VCaP (cell line): Measurements from ENCODE around the gene ARID3A.
A peak's percentile ranks its signal among the peaks of the same experiment; 100 is the strongest.

Experiments
- H3K27ac ChIP-seq: fragments of 450-650 bp; 2 replicates; pipeline ENCODE4 v1.5.1; 2017
- TF ChIP-seq, protein P1 (sequence below): fragments of 450-650 bp; conservative IDR thresholded peaks from 2 replicates; pipeline ENCODE4 v1.5.1; 2017; ENCODE audit warnings: mild to moderate bottlenecking, moderate library complexity

The ARID3A gene

GRCh38 chr19:932648-933552 lies 7.1 kb downstream of the ARID3A start:
- TF ChIP-seq, protein P1, sequence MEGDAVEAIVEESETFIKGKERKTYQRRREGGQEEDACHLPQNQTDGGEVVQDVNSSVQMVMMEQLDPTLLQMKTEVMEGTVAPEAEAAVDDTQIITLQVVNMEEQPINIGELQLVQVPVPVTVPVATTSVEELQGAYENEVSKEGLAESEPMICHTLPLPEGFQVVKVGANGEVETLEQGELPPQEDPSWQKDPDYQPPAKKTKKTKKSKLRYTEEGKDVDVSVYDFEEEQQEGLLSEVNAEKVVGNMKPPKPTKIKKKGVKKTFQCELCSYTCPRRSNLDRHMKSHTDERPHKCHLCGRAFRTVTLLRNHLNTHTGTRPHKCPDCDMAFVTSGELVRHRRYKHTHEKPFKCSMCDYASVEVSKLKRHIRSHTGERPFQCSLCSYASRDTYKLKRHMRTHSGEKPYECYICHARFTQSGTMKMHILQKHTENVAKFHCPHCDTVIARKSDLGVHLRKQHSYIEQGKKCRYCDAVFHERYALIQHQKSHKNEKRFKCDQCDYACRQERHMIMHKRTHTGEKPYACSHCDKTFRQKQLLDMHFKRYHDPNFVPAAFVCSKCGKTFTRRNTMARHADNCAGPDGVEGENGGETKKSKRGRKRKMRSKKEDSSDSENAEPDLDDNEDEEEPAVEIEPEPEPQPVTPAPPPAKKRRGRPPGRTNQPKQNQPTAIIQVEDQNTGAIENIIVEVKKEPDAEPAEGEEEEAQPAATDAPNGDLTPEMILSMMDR: no peak
- H3K27ac ChIP-seq: peak overlapping the region; percentile 87

- TF ChIP-seq, protein P1: no peak
- H3K27ac ChIP-seq: peak overlapping the region; percentile 87
These were observed 7.7 kb downstream of the ARID3A start for GRCh38 chr19:933553-933882.

DNA sequence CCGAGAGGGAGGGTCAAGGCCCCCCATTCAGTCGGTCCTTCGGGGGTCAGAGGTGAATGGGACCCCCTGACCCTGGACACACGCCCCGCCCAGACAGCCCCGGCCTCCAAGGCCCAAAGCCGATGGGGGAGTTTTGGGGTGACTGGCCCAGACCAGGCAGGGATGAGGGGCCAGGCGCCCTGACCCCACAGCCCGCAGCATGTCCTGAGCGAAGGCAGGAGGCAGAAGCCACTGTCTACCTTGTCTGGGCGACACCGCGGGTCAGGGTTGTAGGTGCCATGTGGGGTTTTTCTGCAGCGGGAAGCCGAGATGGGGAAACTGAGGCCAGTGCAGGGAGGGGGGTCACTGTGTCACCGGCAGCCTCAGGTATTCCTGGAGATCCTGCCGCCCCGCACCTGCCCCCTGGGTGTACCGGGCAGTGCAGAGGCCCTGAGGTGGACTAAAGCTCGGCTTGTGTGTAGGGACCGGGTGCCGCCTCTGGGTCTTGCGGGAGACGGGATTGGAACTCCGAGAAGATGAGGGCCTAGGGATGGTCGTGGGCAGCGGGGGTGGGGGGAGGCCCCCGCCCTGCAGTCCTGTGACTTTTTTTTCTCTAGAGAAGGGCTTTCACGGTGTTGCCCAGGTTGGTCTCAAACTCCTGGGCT lies 8.5 kb downstream of the ARID3A start:
- H3K27ac ChIP-seq: peak overlapping the region; percentile 87
- TF ChIP-seq, protein P1: no peak

DNA sequence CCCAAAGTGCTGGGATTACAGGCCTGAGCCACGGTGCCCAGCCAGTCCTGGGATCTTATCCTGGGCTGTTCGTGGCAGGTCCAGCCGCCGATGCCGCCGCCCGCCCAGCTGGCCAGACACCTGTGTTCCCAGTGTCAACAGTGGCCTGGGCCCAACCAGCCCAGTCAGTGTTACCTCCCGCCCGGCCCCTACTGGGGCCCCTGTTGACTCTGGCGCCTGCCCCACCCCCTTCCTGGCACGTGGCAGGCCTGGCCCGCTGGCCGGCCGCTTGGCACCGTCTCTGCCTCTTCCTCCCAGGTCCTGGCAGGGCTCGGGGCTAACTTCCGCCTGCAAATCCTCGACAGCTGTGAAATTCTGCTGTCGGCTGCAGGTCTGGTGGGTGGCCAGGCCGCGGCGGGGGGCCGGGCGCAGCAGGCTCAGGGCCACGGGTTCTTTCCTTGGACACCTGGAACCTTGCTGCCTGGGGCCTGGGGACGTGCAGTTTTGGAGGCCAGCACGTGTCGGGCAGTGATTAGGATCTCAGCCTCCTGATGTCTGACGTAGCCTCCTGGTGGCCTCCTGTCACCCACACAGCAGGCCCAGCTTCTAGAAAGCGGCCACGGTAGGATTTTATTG lies 9.1 kb downstream of the ARID3A start:
- peak overlapping the region; percentile 87 for H3K27ac ChIP-seq

DNA sequence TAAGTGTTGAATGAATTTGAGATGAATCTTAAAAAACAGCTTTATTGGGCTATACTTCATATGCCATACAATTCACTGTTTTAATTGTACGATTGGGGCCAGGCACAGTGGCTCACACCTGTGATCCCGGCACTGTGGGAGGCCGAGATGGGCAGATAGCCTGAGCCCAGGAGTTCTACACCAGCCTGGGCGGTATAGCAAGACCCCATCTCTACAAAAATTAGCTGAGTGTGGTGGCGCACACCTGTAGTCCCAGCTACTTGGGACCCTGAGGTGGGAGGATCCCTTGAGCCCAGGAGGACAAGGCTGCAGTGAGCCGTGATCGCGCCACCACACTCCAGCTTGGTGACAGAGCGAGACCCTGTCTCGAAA lies 10.3 kb downstream of the ARID3A start:
- peak overlapping the region; percentile 87 for H3K27ac ChIP-seq
- TF ChIP-seq, protein P1: no peak

More for the DNA sequence above, 9.1 kb downstream of the ARID3A start:
- TF ChIP-seq, protein P1: no peak

DNA sequence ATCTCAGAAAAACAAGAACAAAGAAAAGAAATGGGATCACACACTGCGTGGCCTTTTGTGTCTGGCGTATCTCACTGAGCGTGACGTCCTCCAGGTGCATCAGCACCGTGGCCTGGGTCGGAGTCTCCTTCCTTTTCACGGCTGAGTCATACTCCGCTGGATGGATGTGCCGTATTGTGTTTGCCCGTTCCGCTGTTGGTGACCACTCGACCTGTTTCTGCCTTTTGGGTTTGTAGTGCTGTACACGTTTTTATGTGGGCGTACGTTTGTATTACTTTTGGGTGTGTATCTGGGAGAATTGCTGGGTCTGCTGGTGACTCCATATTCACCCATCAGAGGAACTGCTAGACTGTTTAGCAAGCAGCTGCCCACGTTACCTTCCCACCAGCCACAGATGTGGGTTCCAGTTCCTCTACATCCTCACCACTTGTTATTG lies 11.4 kb downstream of the ARID3A start:
- TF ChIP-seq, protein P1: no peak
- H3K27ac ChIP-seq: no peak overlapping the region

DNA sequence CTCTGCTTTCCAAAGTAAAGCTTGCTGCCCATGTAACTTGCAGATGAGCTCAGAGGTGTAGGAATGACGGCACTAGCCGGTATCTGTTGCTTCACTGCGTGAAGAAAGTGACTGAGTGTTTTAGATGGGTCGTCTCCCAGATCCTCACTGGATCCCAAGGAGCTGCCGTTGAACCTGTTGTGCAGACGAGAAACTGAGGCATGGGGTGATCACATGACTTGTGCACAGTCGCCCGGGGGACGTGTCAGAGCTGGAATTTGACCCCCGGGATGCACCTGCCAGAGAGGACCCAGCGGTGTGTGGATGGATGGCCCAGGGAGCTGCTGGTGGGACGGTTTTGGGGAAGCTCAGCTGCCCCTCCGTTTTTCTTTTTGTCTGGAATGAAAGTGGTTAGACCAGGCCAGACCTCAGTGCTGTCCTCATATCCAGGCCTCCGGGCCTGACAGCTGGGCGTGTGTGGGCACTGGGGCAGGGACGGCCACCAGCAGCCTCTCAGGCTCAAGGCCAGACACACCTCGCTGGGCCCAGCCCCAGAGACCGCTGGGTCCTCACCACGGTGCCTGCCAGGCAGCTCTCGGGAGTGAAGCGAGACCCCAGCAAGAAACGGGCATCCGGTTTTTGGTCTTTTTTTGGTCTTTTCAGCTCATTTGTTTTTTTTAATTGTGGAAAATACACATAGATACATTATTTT lies 12.5 kb downstream of the ARID3A start:
- H3K27ac ChIP-seq: no peak overlapping the region
- TF ChIP-seq, protein P1: no peak
